NCI-H1105 (cell line): Measurements from ENCODE around the gene EIF1AD.
"Not testable (repeated sequence)": the region's sequence is repeated elsewhere in the genome, so short reads cannot be mapped to it uniquely, and the experiment has no call there.

Source experiments
- DNase-seq: peaks from one replicate; lab custom pipeline; 2025; lab: John Stamatoyannopoulos, UW

Gene EIF1AD

GRCh38 chr11:66022401-66023185 lies 20.6 kb upstream of the EIF1AD start:
- DNase-seq = peak; percentile 54

GRCh38 chr11:66020618-66021357 lies 18.8 kb upstream of the EIF1AD start:
- no peak for DNase-seq

GRCh38 chr11:66020212-66020611 lies 18.3 kb upstream of the EIF1AD start:
- DNase-seq = no peak

GRCh38 chr11:66017321-66017720 lies 15.4 kb upstream of the EIF1AD start:
- no peak for DNase-seq

- DNase-seq = no peak
Observed at GRCh38 chr11:66016793-66017177, 14.8 kb upstream of the EIF1AD start.

GRCh38 chr11:66015936-66016792 lies 14.2 kb upstream of the EIF1AD start:
- no peak for DNase-seq

GRCh38 chr11:66015454-66015881 lies 13.5 kb upstream of the EIF1AD start:
- no peak for DNase-seq

GRCh38 chr11:66014804-66015453 lies 13.0 kb upstream of the EIF1AD start:
- DNase-seq = no peak

- DNase-seq = no peak
Observed at GRCh38 chr11:66013762-66014100, 11.8 kb upstream of the EIF1AD start.

- DNase-seq = no peak
Observed at GRCh38 chr11:66012946-66013761, 11.2 kb upstream of the EIF1AD start.

- no peak for DNase-seq
Observed at GRCh38 chr11:66012371-66012945, 10.5 kb upstream of the EIF1AD start.

GRCh38 chr11:66011785-66012303 lies 9.9 kb upstream of the EIF1AD start, which contains the start of gene CST6:
TSS of gene CST6 (plus strand) at chr11:66012008. CDS start at chr11:66012045, 37 bp downstream.
- DNase-seq = no peak

GRCh38 chr11:66011239-66011784 lies 9.4 kb upstream of the EIF1AD start:
- no peak for DNase-seq

- DNase-seq = not testable (repeated sequence)
Observed at GRCh38 chr11:66010036-66010435, 8.1 kb upstream of the EIF1AD start.

- DNase-seq = no peak
Observed at GRCh38 chr11:66008468-66009101, 6.6 kb upstream of the EIF1AD start.

- DNase-seq = no peak
Observed at GRCh38 chr11:66008095-66008467, 6.1 kb upstream of the EIF1AD start.

GRCh38 chr11:66007201-66007634 lies 5.3 kb upstream of the EIF1AD start:
- no peak for DNase-seq

GRCh38 chr11:66006891-66007176 lies 4.9 kb upstream of the EIF1AD start:
- DNase-seq = no peak

GRCh38 chr11:66006134-66006890 lies 4.4 kb upstream of the EIF1AD start:
- DNase-seq = no peak
